ENCODE data around the gene FOXS1. TPM values are rescaled to one million over a fixed set of nuclear protein-coding genes. Genes with fewer than 3 reads are reported as not detected.
A peak's percentile ranks its signal among the peaks of the same experiment; 100 is the strongest.
"Not testable (repeated sequence)": the region's sequence is repeated elsewhere in the genome, so short reads cannot be mapped to it uniquely, and the experiment has no call there.

FOXS1 gene
- total RNA-seq, 4 donors from 2014 or later = 0.48 to 1.3 (median 0.63) TPM; not detected in 1

DNA sequence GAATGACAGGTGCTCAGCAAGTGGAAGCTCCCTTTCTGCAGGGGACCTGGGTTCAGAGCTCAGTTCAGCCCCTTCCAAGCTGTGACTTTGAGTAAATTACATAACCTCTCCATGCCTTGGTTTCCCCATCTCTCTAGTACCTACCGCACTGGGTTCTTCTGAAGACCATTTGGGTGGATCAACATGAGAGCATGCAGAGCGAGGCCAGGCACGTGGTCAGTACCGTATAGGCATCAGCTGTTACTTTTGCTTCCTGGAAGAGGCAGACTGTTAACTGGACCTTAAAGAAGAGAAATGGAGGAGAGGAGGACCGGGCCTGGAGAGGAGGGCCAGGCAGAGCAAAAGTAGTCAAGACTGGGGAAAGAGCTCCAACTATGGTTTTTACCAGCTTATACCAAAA, 27.9 kb downstream of the FOXS1 start:
- DNase-seq (ENCODE audit: low spot score) (no peak), ATAC-seq (ENCODE audit: low FRiP score) (no peak)
- TF ChIP-seq, protein P1, sequence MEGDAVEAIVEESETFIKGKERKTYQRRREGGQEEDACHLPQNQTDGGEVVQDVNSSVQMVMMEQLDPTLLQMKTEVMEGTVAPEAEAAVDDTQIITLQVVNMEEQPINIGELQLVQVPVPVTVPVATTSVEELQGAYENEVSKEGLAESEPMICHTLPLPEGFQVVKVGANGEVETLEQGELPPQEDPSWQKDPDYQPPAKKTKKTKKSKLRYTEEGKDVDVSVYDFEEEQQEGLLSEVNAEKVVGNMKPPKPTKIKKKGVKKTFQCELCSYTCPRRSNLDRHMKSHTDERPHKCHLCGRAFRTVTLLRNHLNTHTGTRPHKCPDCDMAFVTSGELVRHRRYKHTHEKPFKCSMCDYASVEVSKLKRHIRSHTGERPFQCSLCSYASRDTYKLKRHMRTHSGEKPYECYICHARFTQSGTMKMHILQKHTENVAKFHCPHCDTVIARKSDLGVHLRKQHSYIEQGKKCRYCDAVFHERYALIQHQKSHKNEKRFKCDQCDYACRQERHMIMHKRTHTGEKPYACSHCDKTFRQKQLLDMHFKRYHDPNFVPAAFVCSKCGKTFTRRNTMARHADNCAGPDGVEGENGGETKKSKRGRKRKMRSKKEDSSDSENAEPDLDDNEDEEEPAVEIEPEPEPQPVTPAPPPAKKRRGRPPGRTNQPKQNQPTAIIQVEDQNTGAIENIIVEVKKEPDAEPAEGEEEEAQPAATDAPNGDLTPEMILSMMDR (IDR thresholded peaks at IDR 0.05) = no peak

GRCh38 chr20:31816221-31816620, 29.2 kb downstream of the FOXS1 start:
- TF ChIP-seq, protein P1 (IDR thresholded peaks at IDR 0.05) = no peak

GRCh38 chr20:31815408-31816188, 29.8 kb downstream of the FOXS1 start:
- DNase-seq (ENCODE audit: low spot score) = no peak

More at GRCh38 chr20:31816221-31816620, 29.2 kb downstream of the FOXS1 start:
- no peak for ATAC-seq (ENCODE audit: low FRiP score)
- DNase-seq (ENCODE audit: low spot score) = no peak

DNA sequence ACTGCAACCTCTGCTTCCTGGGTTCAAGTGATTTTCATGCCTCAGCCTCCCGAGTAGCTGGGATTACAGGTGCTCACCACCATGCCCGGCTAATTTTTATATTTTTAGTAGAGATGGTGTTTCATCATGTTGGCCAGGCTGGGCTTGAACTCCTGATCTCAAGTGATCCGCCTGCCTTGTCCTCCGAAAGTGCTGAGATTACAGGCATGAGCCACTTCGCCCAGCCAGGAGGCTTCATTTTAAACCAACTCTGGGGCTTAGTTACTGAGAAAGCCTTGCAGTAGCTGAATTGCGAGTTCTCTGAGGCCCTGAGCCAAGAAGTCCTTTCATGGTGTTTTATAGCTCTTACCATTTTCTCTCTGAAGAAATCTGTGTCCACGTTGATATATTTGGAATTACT, 31.3 kb downstream of the FOXS1 start:
- ATAC-seq (ENCODE audit: low FRiP score); DNase-seq (ENCODE audit: low spot score): not testable (repeated sequence)

More at GRCh38 chr20:31815408-31816188, 29.8 kb downstream of the FOXS1 start:
- TF ChIP-seq, protein P1 (IDR thresholded peaks at IDR 0.05) = no peak
- ATAC-seq (ENCODE audit: low FRiP score) = peak; percentile 58

- TF ChIP-seq, protein P1 (IDR thresholded peaks at IDR 0.05) = no peak
- no peak for ATAC-seq (ENCODE audit: low FRiP score)
- DNase-seq (ENCODE audit: low spot score) = no peak
Measured at GRCh38 chr20:31813611-31814010, 31.8 kb downstream of the FOXS1 start.

DNA sequence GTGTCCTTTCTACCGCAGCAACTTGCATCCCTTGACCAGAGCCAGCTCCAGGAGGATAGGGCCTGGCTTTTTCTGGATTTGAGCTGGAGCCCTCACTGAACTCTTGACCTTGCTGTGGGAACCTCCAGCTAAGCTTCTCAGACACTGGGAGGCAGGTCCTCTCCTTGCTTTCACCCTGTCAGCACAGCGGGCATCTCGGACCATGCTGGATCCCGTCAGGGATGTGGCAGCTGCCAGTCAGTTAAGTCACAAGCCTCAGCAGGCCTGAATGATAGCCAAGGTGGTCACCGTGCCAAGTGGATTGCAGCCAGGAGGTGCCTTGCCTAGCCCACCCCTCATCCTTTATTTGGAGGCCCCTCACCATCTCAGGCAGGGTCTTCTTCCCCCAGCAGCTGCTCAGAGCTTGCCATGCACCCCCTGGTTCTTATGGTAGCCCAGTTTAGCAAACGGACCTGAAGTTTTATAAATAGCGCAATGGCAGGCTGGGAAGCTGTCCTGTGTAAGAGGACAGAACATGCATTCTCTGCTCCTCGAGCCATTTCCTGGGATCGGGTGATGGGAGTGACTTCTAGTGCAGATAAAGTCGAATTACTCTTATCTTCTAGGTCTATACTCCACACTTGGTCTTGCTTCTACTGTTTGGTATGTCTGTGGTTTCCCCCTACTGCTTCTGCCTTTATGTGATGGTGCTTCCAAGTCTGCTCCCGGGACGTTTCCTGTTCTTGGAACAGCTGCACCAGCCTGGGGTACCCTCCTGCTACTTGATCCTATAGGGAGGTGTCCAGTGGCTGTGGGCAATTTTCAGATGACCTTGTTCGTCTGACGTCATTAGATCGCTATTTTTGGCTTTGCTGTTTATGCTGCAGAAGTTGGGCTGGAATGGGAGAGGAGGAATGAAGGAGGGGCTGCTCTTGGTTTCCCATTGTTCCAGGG, 33.3 kb downstream of the FOXS1 start:
- ATAC-seq (ENCODE audit: low FRiP score) = no peak
- DNase-seq (ENCODE audit: low spot score) = no peak
- TF ChIP-seq, protein P1 (IDR thresholded peaks at IDR 0.05) = no peak

- no peak for DNase-seq (ENCODE audit: low spot score)
- ATAC-seq (ENCODE audit: low FRiP score) = no peak
- TF ChIP-seq, protein P1 (IDR thresholded peaks at IDR 0.05) = no peak
Measured at GRCh38 chr20:31811198-31811597, 34.2 kb downstream of the FOXS1 start.
